Neural progenitor cell (in vitro differentiated cells): Measurements from ENCODE around the gene ANG. TPM values are rescaled to one million over a fixed set of nuclear protein-coding genes. Genes with fewer than 3 reads are reported as not detected.

Experiments
- DNase-seq: peaks from one replicate; pipeline ENCODE4 v3.0.0-alpha.2; 2016; ENCODE audit warnings: low spot score
- H2AFZ ChIP-seq: fragments of 200-600 bp; sonication (generic); replicated peaks from 2 replicates; pipeline ENCODE4 v1.6.1; 2016; ENCODE audit warnings: antibody characterized with exemption
- H3F3A ChIP-seq: fragments of 200-600 bp; sonication (generic); 2 replicates; pipeline ENCODE4 v1.6.1; 2016; ENCODE audit warnings: antibody characterized with exemption, low read depth
- H3K27ac ChIP-seq: fragments of 200-600 bp; sonication (generic); 2 replicates; pipeline ENCODE4 v1.5.1; 2016; ENCODE audit warnings: mild to moderate bottlenecking
- H3K27me3 ChIP-seq: fragments of 200-600 bp; sonication (generic); 2 replicates; pipeline ENCODE4 v1.6.1; 2016; ENCODE audit warnings: mild to moderate bottlenecking, moderate library complexity
- H3K36me3 ChIP-seq: fragments of 200-600 bp; sonication (generic); 2 replicates; pipeline ENCODE4 v1.5.1; 2016
- H3K4me1 ChIP-seq: fragments of 200-600 bp; sonication (generic); 2 replicates; pipeline ENCODE4 v1.6.1; 2016; ENCODE audit warnings: mixed run types
- H3K4me2 ChIP-seq: fragments of 200-600 bp; sonication (generic); 2 replicates; pipeline ENCODE4 v1.6.1; 2016
- H3K4me3 ChIP-seq: fragments of 200-600 bp; sonication (generic); 2 replicates; pipeline ENCODE4 v1.5.1; 2016
- H3K79me2 ChIP-seq: fragments of 200-600 bp; sonication (generic); 2 replicates; pipeline ENCODE4 v1.6.1; 2016; ENCODE audit warnings: low read depth
- H3K9ac ChIP-seq: fragments of 200-600 bp; sonication (generic); 2 replicates; pipeline ENCODE4 v1.6.1; 2016
- H3K9me3 ChIP-seq: fragments of 200-600 bp; sonication (generic); 2 replicates; pipeline ENCODE4 v1.5.1; 2016; ENCODE audit warnings: low read depth
- H4K20me1 ChIP-seq: fragments of 200-600 bp; sonication (generic); 2 replicates; pipeline ENCODE4 v1.6.1; 2016; ENCODE audit warnings: low read depth
- H3K27ac Mint-ChIP-seq: 3 replicates; pipeline ENCODE4 v1.8.0; 2021; ENCODE audit warnings: mixed read lengths
- H3K27me3 Mint-ChIP-seq: 2 replicates; pipeline ENCODE4 v1.8.0; 2022; ENCODE audit warnings: low read depth, mild to moderate bottlenecking, inconsistent platforms, moderate library complexity, mixed read lengths; ENCODE audit not compliant: insufficient read depth
- H3K36me3 Mint-ChIP-seq: 3 replicates; pipeline ENCODE4 v1.8.0; 2021; ENCODE audit warnings: mixed read lengths
- H3K4me1 Mint-ChIP-seq: 3 replicates; pipeline ENCODE4 v1.8.0; 2021; ENCODE audit warnings: mixed read lengths
- H3K4me3 Mint-ChIP-seq: 3 replicates; pipeline ENCODE4 v1.8.0; 2021; ENCODE audit warnings: mild to moderate bottlenecking, moderate library complexity, mixed read lengths
- H3K9me3 Mint-ChIP-seq: 3 replicates; pipeline ENCODE4 v1.8.0; 2020; ENCODE audit warnings: mixed read lengths
- EZH2 ChIP-seq: fragments of 200-600 bp; sonication (generic); IDR thresholded peaks from 2 replicates; pipeline ENCODE4 v1.6.1; 2017; ENCODE audit warnings: antibody characterized with exemption, mild to moderate bottlenecking, moderate library complexity
- EZH2phosphoT487 ChIP-seq: fragments of 200-600 bp; sonication (generic); IDR thresholded peaks from 2 replicates; pipeline ENCODE4 v1.6.1; 2017; ENCODE audit warnings: antibody characterized with exemption
- total RNA-seq: library from RNA; depleted of rRNA; stranded (reverse); fragments of >200 nt; gene quantifications from 2 replicates; pipeline ENCODE4 v1.2.3, GENCODE V29; 2015; ENCODE audit warnings: low replicate concordance
- TF ChIP-seq, protein P1 (sequence below): fragments of 200-600 bp; sonication (generic); IDR thresholded peaks from 2 replicates; pipeline ENCODE4 v1.5.1; 2017; ENCODE audit warnings: antibody characterized with exemption, mild to moderate bottlenecking

Gene ANG
- total RNA-seq, 1 donor from 2014 or later = not detected

- Histone ChIP-seq H3K4me2 (no peak overlapping the region), H3K79me2 (no peaks in the 10 kb centered on the region), H3K36me3 (no peaks in the 10 kb centered on the region), H3K4me3 (no peak overlapping the region), H3K27ac (no peak overlapping the region), H4K20me1 (no peaks in the 10 kb centered on the region), H3F3A (no peaks in the 10 kb centered on the region), H3K27me3 (peaks cover 6% of the 10 kb centered on the region), H2AFZ (no peak overlapping the region), H3K4me1 (no peaks in the 10 kb centered on the region), H3K9ac (no peak overlapping the region), H3K9me3 (no peaks in the 10 kb centered on the region)
- no peaks in the 10 kb centered on the region for H3K9me3 Mint-ChIP-seq
- H3K27me3 Mint-ChIP-seq = peaks cover 2% of the 10 kb centered on the region
- no peak overlapping the region for H3K27ac Mint-ChIP-seq
- peak; percentile 76 for DNase-seq
- peak overlapping the region; percentile 30 for H3K4me3 Mint-ChIP-seq
- peaks cover 4% of the 10 kb centered on the region for H3K4me1 Mint-ChIP-seq
- H3K36me3 Mint-ChIP-seq = no peaks in the 10 kb centered on the region
- TF ChIP-seq EZH2phosphoT487 = no peak
- TF ChIP-seq, protein P1, sequence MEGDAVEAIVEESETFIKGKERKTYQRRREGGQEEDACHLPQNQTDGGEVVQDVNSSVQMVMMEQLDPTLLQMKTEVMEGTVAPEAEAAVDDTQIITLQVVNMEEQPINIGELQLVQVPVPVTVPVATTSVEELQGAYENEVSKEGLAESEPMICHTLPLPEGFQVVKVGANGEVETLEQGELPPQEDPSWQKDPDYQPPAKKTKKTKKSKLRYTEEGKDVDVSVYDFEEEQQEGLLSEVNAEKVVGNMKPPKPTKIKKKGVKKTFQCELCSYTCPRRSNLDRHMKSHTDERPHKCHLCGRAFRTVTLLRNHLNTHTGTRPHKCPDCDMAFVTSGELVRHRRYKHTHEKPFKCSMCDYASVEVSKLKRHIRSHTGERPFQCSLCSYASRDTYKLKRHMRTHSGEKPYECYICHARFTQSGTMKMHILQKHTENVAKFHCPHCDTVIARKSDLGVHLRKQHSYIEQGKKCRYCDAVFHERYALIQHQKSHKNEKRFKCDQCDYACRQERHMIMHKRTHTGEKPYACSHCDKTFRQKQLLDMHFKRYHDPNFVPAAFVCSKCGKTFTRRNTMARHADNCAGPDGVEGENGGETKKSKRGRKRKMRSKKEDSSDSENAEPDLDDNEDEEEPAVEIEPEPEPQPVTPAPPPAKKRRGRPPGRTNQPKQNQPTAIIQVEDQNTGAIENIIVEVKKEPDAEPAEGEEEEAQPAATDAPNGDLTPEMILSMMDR = peak; percentile 86
- no peak for TF ChIP-seq EZH2
Observed at GRCh38 chr14:20690848-20691640, 2.5 kb downstream of the ANG start.

- DNase-seq = no peak
- Histone ChIP-seq H4K20me1 (no peaks in the 10 kb centered on the region), H3F3A (no peaks in the 10 kb centered on the region), H3K27me3 (no peaks in the 10 kb centered on the region), H3K4me3 (no peak overlapping the region), H3K27ac (no peak overlapping the region), H3K9me3 (no peaks in the 10 kb centered on the region), H2AFZ (no peak overlapping the region), H3K9ac (no peak overlapping the region), H3K4me1 (no peaks in the 10 kb centered on the region), H3K36me3 (no peaks in the 10 kb centered on the region), H3K79me2 (no peaks in the 10 kb centered on the region), H3K4me2 (no peak overlapping the region)
- Mint-ChIP-seq H3K27me3 (peaks cover 2% of the 10 kb centered on the region), H3K36me3 (no peaks in the 10 kb centered on the region), H3K4me3 (no peak overlapping the region), H3K9me3 (no peaks in the 10 kb centered on the region), H3K27ac (no peak overlapping the region), H3K4me1 (peaks cover 4% of the 10 kb centered on the region)
- TF ChIP-seq EZH2phosphoT487 (no peak), EZH2 (no peak)
- TF ChIP-seq, protein P1 = no peak
Observed at GRCh38 chr14:20692116-20692751, 3.7 kb downstream of the ANG start.

DNA sequence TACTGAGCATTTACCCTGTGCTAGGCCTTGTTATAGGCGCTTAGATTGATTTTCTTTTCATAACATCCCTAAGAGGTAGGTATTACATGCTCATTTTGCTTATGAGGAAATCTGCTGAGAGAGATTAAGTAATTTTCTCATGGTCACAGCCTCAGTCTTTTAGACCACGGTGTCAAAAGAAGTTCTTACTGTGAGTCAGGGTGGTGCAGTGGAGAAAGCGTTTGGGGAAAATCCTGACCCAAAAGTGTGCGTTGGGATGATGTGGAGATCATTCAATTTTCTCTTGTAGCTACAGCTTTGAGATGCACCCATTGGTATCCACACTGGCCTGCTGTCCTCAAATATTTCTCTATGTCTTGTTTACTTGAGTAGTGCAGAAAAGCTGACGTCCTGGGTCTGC is 8.2 kb downstream of the ANG start:
- H3K27me3 ChIP-seq = no peaks in the 10 kb centered on the region
- Mint-ChIP-seq H3K36me3 (no peaks in the 10 kb centered on the region), H3K4me1 (peaks cover 2% of the 10 kb centered on the region), H3K9me3 (peaks cover 3% of the 10 kb centered on the region), H3K4me3 (no peak overlapping the region), H3K27ac (no peak overlapping the region), H3K27me3 (peaks cover 2% of the 10 kb centered on the region)
- TF ChIP-seq, protein P1 = no peak
- TF ChIP-seq EZH2phosphoT487 (no peak), EZH2 (no peak)
- no peak overlapping the region for H3K9ac ChIP-seq
- H3K27ac ChIP-seq = no peak overlapping the region
- H3K4me2 ChIP-seq = no peak overlapping the region
- H3K4me3 ChIP-seq = no peak overlapping the region
- no peaks in the 10 kb centered on the region for H3F3A ChIP-seq
- no peaks in the 10 kb centered on the region for H3K4me1 ChIP-seq
- H3K36me3 ChIP-seq = no peaks in the 10 kb centered on the region
- H2AFZ ChIP-seq = no peak overlapping the region
- no peak for DNase-seq
- no peaks in the 10 kb centered on the region for H3K9me3 ChIP-seq
- no peaks in the 10 kb centered on the region for H4K20me1 ChIP-seq
- no peaks in the 10 kb centered on the region for H3K79me2 ChIP-seq
